Measurements from ENCODE around the gene STK10.

The STK10 gene

DNA sequence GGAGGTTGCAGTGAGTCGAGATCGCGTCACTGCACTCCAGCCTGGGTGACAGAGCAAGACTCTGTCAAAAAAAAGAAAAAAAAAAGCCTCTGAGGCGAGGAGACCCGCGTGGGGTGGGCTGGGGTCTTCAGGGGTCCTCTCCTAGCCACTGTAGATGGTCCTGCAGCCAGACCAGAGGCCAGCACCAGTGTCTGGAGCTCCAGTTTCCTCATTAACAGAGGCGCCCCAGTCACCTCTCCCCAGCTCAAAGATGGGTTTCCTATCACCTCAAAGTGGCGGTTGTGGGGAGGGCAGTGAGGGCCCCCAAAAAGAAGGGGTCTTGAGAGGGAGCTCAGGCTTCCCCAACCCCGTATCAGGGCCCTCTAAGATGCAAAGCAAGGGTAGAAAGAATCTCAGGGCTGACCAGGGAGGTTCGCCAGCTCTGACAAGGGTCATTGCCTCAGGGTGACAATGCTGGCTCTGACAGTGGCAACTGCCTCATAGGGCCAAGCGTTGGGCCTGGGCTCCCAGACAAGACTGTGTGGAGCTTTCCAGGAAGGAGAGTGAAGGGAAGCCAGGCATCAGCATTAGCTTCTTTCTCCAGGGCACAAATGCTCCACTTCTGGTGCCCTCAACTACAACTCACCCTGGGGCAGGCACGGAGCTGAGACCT, 15.0 kb downstream of the STK10 start:
- peak overlapping the region; percentile 35; the same call in 1 of the 2 replicates for H3K27ac ChIP-seq
- no peak overlapping the region for H3K4me3 ChIP-seq
- H3K9me3 ChIP-seq (ENCODE audit: low read depth, low read length): no peaks in the 10 kb centered on the region
- DNase-seq (ENCODE audit: low read depth, low spot score): no peak
- TF ChIP-seq EZH2 (IDR thresholded peaks at IDR 0.05): no peak
- no peak for TF ChIP-seq POLR2AphosphoS5 (IDR thresholded peaks at IDR 0.05; ENCODE audit: borderline replicate concordance, low read depth, low read length)
- no peak for TF ChIP-seq FOXP2 (optimal IDR thresholded peaks at IDR 0.05; ENCODE audit: control extremely low read depth, extremely low read length, insufficient read depth)
- H3K9ac ChIP-seq (ENCODE audit: insufficient read length): no peak overlapping the region
- no peaks in the 10 kb centered on the region for H3K36me3 ChIP-seq (ENCODE audit: insufficient read depth, low read length)

DNA sequence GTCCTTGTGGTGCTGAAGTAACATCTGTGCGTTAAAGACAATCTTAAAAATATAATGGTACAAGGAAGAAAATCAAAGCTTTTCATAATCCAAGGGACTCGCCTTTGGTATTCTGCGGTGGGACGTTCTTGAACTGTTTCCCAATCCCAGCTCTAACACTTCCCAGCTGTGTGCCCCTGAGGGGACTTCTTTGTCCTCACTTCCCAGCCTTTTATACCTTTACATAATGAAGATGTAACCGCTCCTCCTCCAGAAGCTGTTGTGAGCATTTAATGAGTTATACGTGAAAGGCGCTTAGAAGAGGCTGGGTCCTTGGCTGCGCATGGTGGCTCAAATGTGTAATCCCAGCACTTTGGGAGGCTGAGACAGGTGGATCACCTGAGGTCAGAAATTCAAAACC, 16.9 kb downstream of the STK10 start:
- TF ChIP-seq EZH2 (IDR thresholded peaks at IDR 0.05): no peak
- no peak for TF ChIP-seq POLR2AphosphoS5 (IDR thresholded peaks at IDR 0.05; ENCODE audit: borderline replicate concordance, low read depth, low read length)
- no peak for TF ChIP-seq FOXP2 (optimal IDR thresholded peaks at IDR 0.05; ENCODE audit: control extremely low read depth, extremely low read length, insufficient read depth)
- Histone ChIP-seq H3K27ac (no peak overlapping the region), H3K4me3 (no peak overlapping the region), H3K36me3 (ENCODE audit: insufficient read depth, low read length) (no peaks in the 10 kb centered on the region), H3K9ac (ENCODE audit: insufficient read length) (no peak overlapping the region), H3K9me3 (ENCODE audit: low read depth, low read length) (no peaks in the 10 kb centered on the region)
- DNase-seq (ENCODE audit: low read depth, low spot score): no peak

DNA sequence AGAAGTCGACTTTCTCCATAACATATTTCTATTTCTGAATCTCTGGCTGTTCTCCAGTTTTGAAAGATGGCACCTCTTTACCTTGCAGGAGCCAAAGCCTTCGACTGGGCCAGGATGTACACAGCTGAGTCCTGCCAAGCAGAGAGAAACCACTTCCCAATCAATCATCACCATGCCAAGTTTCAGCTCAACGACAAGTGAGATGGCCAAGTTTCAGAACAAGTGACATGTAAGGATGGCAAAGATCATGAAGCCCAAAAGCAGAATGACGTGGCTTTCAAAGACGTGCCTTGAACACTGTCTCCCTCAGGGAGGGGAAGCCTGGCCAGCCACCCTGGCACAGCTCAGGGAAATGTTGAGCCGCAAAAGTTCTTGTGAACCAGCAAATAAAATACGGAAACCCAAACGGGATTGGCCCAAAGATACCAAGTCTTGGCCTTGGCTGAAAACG, 17.7 kb downstream of the STK10 start:
- Histone ChIP-seq H3K9me3 (ENCODE audit: low read depth, low read length) (no peaks in the 10 kb centered on the region), H3K4me3 (no peak overlapping the region), H3K27ac (no peak overlapping the region), H3K36me3 (ENCODE audit: insufficient read depth, low read length) (no peaks in the 10 kb centered on the region), H3K9ac (ENCODE audit: insufficient read length) (no peak overlapping the region)
- no peak for TF ChIP-seq POLR2AphosphoS5 (IDR thresholded peaks at IDR 0.05; ENCODE audit: borderline replicate concordance, low read depth, low read length)
- no peak for TF ChIP-seq EZH2 (IDR thresholded peaks at IDR 0.05)
- TF ChIP-seq FOXP2 (optimal IDR thresholded peaks at IDR 0.05; ENCODE audit: control extremely low read depth, extremely low read length, insufficient read depth): no peak
- no peak for DNase-seq (ENCODE audit: low read depth, low spot score)

DNA sequence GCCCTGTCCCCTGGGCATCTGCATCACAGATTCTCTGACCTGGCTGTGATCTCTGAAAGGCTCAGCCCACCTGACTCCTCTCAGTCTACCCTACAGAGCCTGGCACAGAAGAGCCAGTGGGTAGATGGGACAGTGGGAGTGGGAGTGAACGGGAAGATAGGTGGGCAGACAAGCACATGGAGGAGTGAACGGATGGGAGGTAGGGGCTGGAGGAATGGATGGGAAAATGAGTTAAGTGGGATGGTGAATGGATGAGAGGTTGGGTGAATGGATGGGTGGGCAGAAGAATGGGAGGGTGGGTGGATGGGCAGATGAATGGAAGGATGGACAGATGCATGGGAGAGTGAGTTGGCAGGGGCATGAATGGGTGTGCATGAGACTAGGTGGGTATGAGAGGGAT, 18.8 kb downstream of the STK10 start:
- no peak overlapping the region for H3K27ac ChIP-seq
- DNase-seq (ENCODE audit: low read depth, low spot score): no peak
- H3K4me3 ChIP-seq: no peak overlapping the region
- no peaks in the 10 kb centered on the region for H3K9me3 ChIP-seq (ENCODE audit: low read depth, low read length)
- no peaks in the 10 kb centered on the region for H3K36me3 ChIP-seq (ENCODE audit: insufficient read depth, low read length)
- no peak for TF ChIP-seq POLR2AphosphoS5 (IDR thresholded peaks at IDR 0.05; ENCODE audit: borderline replicate concordance, low read depth, low read length)
- no peak overlapping the region for H3K9ac ChIP-seq (ENCODE audit: insufficient read length)

DNA sequence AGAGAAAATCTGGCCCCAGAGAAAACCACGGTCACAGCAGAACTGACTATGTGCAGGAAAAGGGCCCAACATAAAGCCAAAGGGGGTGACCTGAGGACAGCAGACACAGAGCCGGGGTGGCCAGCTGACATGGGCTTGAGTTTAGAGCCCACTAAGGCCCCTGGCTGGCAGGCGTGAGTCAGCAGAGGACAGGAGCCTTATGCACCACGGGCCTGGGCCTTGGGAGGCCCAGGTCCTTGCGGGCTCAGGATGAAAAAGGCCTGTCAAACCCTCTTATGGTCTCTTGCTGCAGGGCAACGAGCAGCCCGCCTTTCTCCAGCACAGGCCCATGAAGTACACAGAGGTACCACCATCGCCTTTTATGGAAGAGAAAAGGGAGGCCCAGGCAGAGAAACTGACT, 19.7 kb downstream of the STK10 start:
- H3K9ac ChIP-seq (ENCODE audit: insufficient read length): no peak overlapping the region
- no peak for DNase-seq (ENCODE audit: low read depth, low spot score)
- TF ChIP-seq EZH2 (IDR thresholded peaks at IDR 0.05): no peak
- H3K9me3 ChIP-seq (ENCODE audit: low read depth, low read length): no peaks in the 10 kb centered on the region
- no peak overlapping the region for H3K27ac ChIP-seq
- no peaks in the 10 kb centered on the region for H3K36me3 ChIP-seq (ENCODE audit: insufficient read depth, low read length)
- no peak overlapping the region for H3K4me3 ChIP-seq

DNA sequence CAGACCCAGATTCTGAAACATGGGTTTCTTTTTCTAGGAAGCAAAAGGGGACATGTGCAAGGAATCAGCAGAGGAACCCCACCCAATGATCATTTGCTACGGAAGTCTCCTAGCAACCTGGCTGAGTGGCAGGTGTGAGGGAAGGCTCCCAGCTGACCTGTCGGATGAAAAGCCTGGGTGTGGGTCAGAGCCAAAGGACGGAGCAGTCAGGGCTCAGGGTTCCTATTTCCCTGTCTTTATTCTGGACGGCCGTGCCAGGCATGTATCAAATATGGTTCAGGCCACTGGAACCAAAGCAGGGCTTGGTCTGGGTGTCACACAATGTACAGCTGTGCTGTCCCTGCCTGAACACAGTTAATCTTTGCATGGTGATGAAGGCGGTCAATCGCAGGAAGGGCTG, 20.1 kb downstream of the STK10 start:
- Histone ChIP-seq H3K36me3 (ENCODE audit: insufficient read depth, low read length) (no peaks in the 10 kb centered on the region), H3K4me3 (no peak overlapping the region), H3K9me3 (ENCODE audit: low read depth, low read length) (no peaks in the 10 kb centered on the region), H3K9ac (ENCODE audit: insufficient read length) (no peak overlapping the region), H3K27ac (no peak overlapping the region)
- TF ChIP-seq EZH2 (IDR thresholded peaks at IDR 0.05): no peak
- TF ChIP-seq POLR2AphosphoS5 (IDR thresholded peaks at IDR 0.05; ENCODE audit: borderline replicate concordance, low read depth, low read length): no peak
- TF ChIP-seq FOXP2 (optimal IDR thresholded peaks at IDR 0.05; ENCODE audit: control extremely low read depth, extremely low read length, insufficient read depth): no peak
- no peak for DNase-seq (ENCODE audit: low read depth, low spot score)

DNA sequence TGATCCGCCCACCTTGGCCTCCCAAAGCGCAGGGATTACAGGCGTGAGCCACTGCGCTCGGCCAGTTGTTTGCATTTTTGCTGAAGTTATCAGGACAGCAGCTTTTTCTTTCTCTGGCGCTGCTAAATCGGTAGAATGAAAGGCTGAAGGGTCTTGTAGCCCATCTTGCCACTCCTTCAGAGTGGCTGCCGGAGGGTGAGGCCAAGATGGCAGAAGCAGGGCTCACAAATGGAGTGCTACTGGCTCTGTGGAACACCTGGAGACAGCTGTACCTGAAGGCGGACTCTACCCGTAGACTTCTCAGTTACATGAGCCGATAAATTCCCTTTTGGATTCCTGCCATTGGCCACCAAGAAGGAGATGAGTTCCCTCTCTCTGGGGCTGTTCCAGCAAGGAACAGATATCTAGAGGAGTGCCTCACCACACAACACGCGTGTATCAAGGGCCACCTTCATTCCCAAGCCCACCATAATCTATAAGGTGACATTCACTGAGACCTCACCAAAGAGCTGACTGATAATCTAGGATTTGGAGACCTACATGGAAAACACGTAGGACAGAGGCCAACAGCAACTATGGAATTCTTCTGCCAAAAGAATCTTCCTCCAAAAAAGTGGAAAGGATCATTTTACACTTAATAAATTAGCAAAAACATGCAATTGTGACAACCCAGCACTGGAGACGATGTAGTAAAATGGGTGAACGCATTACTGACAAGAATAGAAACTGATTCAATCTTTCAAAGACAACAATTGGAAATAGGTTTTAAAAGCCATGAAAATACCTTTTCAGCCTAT, 21.8 kb downstream of the STK10 start:
- TF ChIP-seq EZH2 (IDR thresholded peaks at IDR 0.05) (no peak), POLR2AphosphoS5 (IDR thresholded peaks at IDR 0.05; ENCODE audit: borderline replicate concordance, low read depth, low read length) (no peak), FOXP2 (optimal IDR thresholded peaks at IDR 0.05; ENCODE audit: control extremely low read depth, extremely low read length, insufficient read depth) (no peak)
- no peak overlapping the region for H3K9ac ChIP-seq (ENCODE audit: insufficient read length)
- no peak for DNase-seq (ENCODE audit: low read depth, low spot score)
- H3K4me3 ChIP-seq: no peak overlapping the region
- H3K9me3 ChIP-seq (ENCODE audit: low read depth, low read length): no peaks in the 10 kb centered on the region
- no peaks in the 10 kb centered on the region for H3K36me3 ChIP-seq (ENCODE audit: insufficient read depth, low read length)
- no peak overlapping the region for H3K27ac ChIP-seq

DNA sequence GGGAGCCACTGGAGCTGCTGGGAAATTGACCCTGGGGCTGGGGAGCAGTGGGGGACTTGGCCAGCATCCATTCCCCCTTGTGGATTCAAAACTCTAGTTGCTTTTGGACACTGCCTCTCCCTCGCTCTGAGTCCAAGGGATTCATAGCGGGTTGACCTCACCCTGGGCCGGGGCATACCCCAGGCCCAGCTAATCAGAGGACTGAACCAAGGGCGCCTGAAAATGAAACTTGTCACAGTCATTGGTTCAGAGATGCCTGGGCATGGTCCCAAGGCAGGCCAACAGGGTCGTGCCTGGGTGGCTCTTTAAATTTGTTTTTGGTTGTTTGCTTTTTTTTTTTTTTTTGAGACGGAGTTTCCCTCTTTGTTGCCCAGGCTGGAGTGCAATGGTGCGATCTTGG, 22.6 kb downstream of the STK10 start:
- Histone ChIP-seq H3K9me3 (ENCODE audit: low read depth, low read length) (no peaks in the 10 kb centered on the region), H3K9ac (ENCODE audit: insufficient read length) (no peak overlapping the region), H3K27ac (no peak overlapping the region), H3K36me3 (ENCODE audit: insufficient read depth, low read length) (no peaks in the 10 kb centered on the region), H3K4me3 (no peak overlapping the region)
- no peak for TF ChIP-seq FOXP2 (optimal IDR thresholded peaks at IDR 0.05; ENCODE audit: control extremely low read depth, extremely low read length, insufficient read depth)
- TF ChIP-seq EZH2 (IDR thresholded peaks at IDR 0.05): no peak
- no peak for TF ChIP-seq POLR2AphosphoS5 (IDR thresholded peaks at IDR 0.05; ENCODE audit: borderline replicate concordance, low read depth, low read length)
- DNase-seq (ENCODE audit: low read depth, low spot score): no peak

All from SK-N-MC (cell line).